ENCODE measurements around the gene CYLD. TPM values are rescaled to one million over a fixed set of nuclear protein-coding genes. Genes with fewer than 3 reads are reported as not detected.

CYLD gene
- total RNA-seq, 1 donor, result 61.9 TPM

DNA sequence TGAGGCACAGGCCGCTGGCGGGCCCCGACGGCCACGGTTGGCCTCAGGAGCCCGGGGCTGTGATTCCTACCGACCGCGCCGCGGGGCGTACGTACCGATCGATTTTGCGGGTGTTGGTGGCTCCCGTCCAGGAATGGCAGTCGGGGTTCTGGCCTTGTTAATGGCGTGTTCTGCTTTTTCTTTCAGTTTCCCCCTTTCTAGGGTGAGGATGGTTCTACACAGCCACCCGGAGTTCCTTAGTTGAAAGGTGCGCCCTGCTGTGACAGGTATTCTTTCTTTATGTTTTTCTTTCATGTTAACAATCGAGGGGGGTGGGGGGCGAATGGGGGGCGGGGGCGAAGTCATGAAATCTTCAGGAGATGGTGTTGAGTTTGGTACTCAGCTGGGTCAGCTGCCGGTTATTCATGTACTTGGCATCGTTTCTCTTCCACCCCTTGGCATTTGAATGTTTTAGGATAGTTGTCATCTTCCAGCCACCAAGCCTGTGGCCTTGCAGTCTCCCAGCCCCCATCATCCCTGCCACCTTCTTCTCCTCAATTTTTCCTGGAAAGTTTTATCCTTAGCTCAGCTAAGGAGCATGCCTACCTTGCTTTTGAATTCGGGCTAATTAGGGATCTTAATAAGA is 802 bp downstream of the CYLD start:
- peak overlapping the region; percentile 78 for H2AFZ ChIP-seq (ENCODE audit: low read length)
- no peaks in the 10 kb centered on the region for H3K9me3 ChIP-seq (ENCODE audit: low read depth, low read length)
- peaks cover 7% of the 10 kb centered on the region for H3K36me3 ChIP-seq (ENCODE audit: insufficient read depth, low read length)
- DNase-seq (ENCODE audit: insufficient read length, low spot score, missing footprints), result peak; percentile 89
- H3K79me2 ChIP-seq (ENCODE audit: insufficient read depth, low read length), result peaks cover 33% of the 10 kb centered on the region
- H3K4me2 ChIP-seq (ENCODE audit: insufficient read depth, low read length), result peak overlapping the region; percentile 65
- peaks cover 36% of the 10 kb centered on the region for H3K4me1 ChIP-seq (ENCODE audit: insufficient read depth, low read length)
- TF ChIP-seq, protein P1, sequence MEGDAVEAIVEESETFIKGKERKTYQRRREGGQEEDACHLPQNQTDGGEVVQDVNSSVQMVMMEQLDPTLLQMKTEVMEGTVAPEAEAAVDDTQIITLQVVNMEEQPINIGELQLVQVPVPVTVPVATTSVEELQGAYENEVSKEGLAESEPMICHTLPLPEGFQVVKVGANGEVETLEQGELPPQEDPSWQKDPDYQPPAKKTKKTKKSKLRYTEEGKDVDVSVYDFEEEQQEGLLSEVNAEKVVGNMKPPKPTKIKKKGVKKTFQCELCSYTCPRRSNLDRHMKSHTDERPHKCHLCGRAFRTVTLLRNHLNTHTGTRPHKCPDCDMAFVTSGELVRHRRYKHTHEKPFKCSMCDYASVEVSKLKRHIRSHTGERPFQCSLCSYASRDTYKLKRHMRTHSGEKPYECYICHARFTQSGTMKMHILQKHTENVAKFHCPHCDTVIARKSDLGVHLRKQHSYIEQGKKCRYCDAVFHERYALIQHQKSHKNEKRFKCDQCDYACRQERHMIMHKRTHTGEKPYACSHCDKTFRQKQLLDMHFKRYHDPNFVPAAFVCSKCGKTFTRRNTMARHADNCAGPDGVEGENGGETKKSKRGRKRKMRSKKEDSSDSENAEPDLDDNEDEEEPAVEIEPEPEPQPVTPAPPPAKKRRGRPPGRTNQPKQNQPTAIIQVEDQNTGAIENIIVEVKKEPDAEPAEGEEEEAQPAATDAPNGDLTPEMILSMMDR (IDR thresholded peaks at IDR 0.05; ENCODE audit: extremely low read depth, low read depth, low read length), result no peak
- H3K27me3 ChIP-seq (ENCODE audit: insufficient read depth, low read length), result no peaks in the 10 kb centered on the region
- H4K20me1 ChIP-seq (ENCODE audit: insufficient read depth, low read length), result peaks cover 6% of the 10 kb centered on the region
- H3K27ac ChIP-seq (ENCODE audit: low read depth, low read length), result peak overlapping the region; percentile 88
- peak overlapping the region; percentile 80 for H3K4me3 ChIP-seq (ENCODE audit: insufficient read depth, low read length)

DNA sequence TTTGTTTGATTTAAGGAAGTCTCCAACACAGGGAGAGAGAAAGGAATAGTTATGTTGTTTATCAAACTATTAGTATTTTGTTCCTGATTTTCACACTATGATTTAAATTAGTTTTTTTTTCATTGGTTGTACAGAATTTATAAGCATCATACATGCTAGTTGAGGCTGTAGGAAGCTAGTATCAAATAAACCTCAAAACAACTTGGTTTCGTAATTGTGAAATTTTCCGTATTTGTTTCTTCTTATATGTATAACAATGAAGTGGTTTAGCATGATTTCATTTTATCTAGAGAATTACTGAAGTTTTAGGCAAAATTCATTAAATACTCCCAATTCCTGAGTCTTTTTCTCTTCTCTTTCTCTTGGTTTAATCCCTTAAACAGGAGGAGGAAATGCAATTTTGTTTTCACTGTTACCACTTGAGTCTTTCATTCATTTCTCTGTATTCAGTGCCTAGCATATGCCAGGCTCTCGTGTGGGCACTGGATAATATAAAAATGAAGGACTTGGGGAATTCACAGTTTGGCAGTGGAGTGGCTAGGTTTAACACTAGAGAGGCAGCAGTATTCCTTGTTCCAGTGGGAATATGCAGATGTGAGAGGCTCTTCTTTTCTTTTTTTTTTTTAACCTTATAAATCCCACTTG is 1.8 kb downstream of the CYLD start:
- peak overlapping the region; percentile 80 for H3K4me3 ChIP-seq (ENCODE audit: insufficient read depth, low read length)
- peaks cover 6% of the 10 kb centered on the region for H4K20me1 ChIP-seq (ENCODE audit: insufficient read depth, low read length)
- H3K36me3 ChIP-seq (ENCODE audit: insufficient read depth, low read length), result peaks cover 7% of the 10 kb centered on the region
- no peaks in the 10 kb centered on the region for H3K9me3 ChIP-seq (ENCODE audit: low read depth, low read length)
- peaks cover 36% of the 10 kb centered on the region for H3K79me2 ChIP-seq (ENCODE audit: insufficient read depth, low read length)
- peaks cover 36% of the 10 kb centered on the region for H3K4me1 ChIP-seq (ENCODE audit: insufficient read depth, low read length)
- H2AFZ ChIP-seq (ENCODE audit: low read length), result no peak overlapping the region
- peak overlapping the region; percentile 71 for H3K27ac ChIP-seq (ENCODE audit: low read depth, low read length)
- peak overlapping the region; percentile 65 for H3K4me2 ChIP-seq (ENCODE audit: insufficient read depth, low read length)
- TF ChIP-seq, protein P1 (IDR thresholded peaks at IDR 0.05; ENCODE audit: extremely low read depth, low read depth, low read length), result no peak
- DNase-seq (ENCODE audit: insufficient read length, low spot score, missing footprints), result no peak
- no peaks in the 10 kb centered on the region for H3K27me3 ChIP-seq (ENCODE audit: insufficient read depth, low read length)

DNA sequence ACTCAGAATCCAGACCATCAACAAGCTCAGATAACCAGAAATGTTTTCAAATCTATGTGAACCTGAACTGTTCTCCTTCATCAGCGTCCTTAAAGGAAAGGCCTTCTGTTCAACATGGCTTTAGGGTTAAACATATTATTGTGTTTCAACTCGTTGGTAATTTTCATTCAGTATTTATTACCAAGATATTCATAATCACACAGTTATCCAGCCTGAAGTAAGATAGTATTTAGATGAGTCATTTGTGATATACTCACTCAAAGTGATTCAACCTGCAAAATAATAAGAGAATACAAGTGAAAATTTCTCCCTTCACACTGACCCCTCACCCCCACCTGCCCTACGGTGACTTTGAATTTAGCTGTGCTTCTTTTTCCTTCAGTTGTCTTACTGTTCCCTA is 3.0 kb downstream of the CYLD start:
- Histone ChIP-seq H3K4me1 (ENCODE audit: insufficient read depth, low read length) (peaks cover 36% of the 10 kb centered on the region), H3K79me2 (ENCODE audit: insufficient read depth, low read length) (peaks cover 46% of the 10 kb centered on the region), H3K27ac (ENCODE audit: low read depth, low read length) (peak overlapping the region; percentile 33), H3K36me3 (ENCODE audit: insufficient read depth, low read length) (peaks cover 13% of the 10 kb centered on the region), H3K4me3 (ENCODE audit: insufficient read depth, low read length) (no peak overlapping the region), H4K20me1 (ENCODE audit: insufficient read depth, low read length) (peaks cover 6% of the 10 kb centered on the region), H2AFZ (ENCODE audit: low read length) (no peak overlapping the region), H3K4me2 (ENCODE audit: insufficient read depth, low read length) (peak overlapping the region; percentile 65), H3K27me3 (ENCODE audit: insufficient read depth, low read length) (no peaks in the 10 kb centered on the region), H3K9me3 (ENCODE audit: low read depth, low read length) (no peaks in the 10 kb centered on the region)
- TF ChIP-seq, protein P1 (IDR thresholded peaks at IDR 0.05; ENCODE audit: extremely low read depth, low read depth, low read length), result no peak
- no peak for DNase-seq (ENCODE audit: insufficient read length, low spot score, missing footprints)

DNA sequence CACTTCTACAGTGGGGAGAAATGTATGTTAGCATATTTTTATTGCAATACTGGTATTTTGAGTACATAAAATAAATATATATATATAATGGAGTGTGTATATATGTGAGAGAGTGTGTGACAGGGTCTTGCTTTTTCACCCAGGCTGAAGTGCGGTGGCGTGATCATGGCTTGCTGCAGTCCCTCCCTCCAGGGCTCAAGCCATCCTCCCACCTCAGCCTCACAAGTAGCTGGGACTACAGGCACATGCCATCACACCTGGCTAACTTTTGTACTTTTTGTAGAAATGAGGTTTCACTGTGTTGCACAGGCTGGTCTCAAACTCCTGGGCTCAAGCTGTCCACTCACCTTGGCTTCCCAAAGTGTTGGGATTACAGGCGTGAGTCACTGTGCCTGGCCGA is 4.1 kb downstream of the CYLD start:
- no peak overlapping the region for H3K27ac ChIP-seq (ENCODE audit: low read depth, low read length)
- no peaks in the 10 kb centered on the region for H3K9me3 ChIP-seq (ENCODE audit: low read depth, low read length)
- TF ChIP-seq, protein P1 (IDR thresholded peaks at IDR 0.05; ENCODE audit: extremely low read depth, low read depth, low read length), result no peak
- peaks cover 6% of the 10 kb centered on the region for H4K20me1 ChIP-seq (ENCODE audit: insufficient read depth, low read length)
- H3K4me3 ChIP-seq (ENCODE audit: insufficient read depth, low read length), result no peak overlapping the region
- H3K36me3 ChIP-seq (ENCODE audit: insufficient read depth, low read length), result peaks cover 20% of the 10 kb centered on the region
- no peak for DNase-seq (ENCODE audit: insufficient read length, low spot score, missing footprints)
- peaks cover 33% of the 10 kb centered on the region for H3K4me1 ChIP-seq (ENCODE audit: insufficient read depth, low read length)
- no peaks in the 10 kb centered on the region for H3K27me3 ChIP-seq (ENCODE audit: insufficient read depth, low read length)
- no peak overlapping the region for H3K4me2 ChIP-seq (ENCODE audit: insufficient read depth, low read length)
- peaks cover 52% of the 10 kb centered on the region for H3K79me2 ChIP-seq (ENCODE audit: insufficient read depth, low read length)
- H2AFZ ChIP-seq (ENCODE audit: low read length), result no peak overlapping the region

All from osteoblast (primary cell).